Stimulated activated CD4-positive, alpha-beta T cell treated with anti-CD3 and anti-CD28 coated beads, TNF-alpha, amount 100 ng/mL, for 48 hours (primary cell): ENCODE results near the gene WWP2.
A peak's percentile ranks its signal among the peaks of the same experiment; 100 is the strongest.
"Not testable (repeated sequence)": the region's sequence is repeated elsewhere in the genome, so short reads cannot be mapped to it uniquely, and the experiment has no call there.

Source experiments
- DNase-seq, 3 donors: peaks; one replicate each; pipeline ENCODE4 v3.0.0-alpha.2; 2020; ENCODE audit warnings: low read depth in 3 of 3

WWP2 gene

DNA sequence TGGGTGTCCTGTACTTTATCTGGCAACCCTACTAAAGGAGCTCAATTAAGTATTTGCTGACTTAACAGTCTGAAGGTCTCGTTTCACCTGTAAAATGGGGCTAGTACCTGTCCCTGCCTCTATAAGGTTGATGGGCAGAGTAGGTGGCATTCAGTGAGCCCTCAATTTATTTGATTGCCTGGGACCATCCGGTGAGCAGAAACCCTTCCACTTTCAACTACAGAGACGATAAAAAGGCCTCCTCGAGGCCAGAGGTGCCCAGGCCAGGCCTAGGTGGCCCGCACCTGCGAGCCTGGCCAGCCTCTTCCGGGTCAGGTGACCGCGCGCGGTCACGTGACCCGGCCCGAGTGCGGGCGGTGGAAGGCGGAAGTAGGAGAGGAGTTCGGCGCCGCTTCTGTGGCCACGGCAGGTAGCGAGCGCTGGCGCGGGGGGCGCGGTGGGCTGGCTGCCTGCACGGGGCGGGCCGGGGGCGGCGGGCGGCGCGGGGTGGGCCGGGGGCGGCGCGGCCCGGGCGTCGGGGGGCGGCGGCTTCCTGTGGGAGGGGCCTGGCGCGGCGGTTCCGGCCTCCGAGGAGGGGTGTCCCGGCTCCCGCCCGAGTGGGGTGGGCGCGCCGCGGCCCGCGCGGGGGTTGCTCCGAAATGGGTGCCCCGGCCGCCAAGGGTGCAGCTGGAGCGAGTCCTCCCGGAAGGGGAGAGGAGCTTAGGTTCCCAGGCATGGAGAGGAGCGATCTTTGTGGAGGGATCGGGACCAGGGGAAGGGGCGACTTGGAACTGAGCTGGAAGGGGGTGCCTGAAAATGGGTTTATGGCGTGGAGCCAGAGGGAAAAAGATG lies at the start of gene WWP2:
TSS of gene WWP2 (plus strand) at position 350 of the 831 bp plus-strand sequence. CDS start 24,679 bp downstream, outside the sequence.
- peak; percentile 44 to 72 (median 50) for DNase-seq

DNA sequence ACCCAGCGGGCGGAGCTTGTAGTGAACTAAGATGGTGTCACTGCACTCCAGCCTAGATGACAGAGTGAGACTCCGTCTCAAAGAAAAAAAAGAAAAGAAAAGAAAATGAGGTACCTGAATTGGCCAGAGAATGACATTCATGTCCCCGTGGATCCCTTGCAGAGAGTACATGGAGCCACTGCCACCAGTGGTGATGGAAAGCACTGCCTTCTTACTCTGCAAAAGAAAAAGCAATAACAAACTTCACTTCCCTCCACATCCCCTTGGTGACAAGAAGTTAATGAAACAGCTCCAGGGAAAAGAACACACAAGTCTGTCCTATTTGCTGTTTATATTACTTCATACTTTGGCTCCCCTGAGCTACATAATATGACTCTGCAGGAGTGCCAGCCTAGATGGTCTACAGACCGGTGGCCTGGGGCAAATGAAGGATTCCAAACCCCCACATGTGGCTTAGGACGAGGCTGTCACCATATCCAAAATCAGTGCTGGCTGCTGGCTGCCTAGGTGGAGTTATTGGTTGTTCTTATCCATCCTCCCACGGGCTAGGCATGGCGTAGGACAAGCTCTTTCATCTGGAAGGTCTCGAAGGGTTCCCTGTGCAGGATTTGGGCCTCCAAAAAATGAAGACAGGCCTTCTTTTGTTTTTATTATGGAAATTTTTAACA lies 49.1 kb upstream of the WWP2 start:
- DNase-seq, result no peak

DNA sequence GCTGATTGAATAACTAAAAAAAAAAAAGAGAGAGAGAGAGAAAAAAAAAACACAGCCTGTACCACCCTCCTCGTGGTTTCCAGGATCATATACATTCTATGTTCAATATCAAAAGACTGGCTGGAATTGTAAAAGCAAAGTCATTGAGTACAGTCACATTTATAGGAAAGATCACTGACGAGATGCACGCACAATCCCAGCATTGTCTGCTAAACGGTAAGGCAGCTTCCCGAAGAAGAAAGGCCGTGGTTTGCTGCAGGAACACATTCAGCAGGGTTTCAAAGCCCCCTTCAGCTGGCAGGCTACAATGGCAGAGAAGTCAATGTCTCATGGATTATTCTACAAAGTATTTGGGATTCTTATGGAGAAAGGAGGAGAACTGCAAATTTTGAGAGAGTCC lies 45.1 kb upstream of the WWP2 start:
- no peak for DNase-seq

DNA sequence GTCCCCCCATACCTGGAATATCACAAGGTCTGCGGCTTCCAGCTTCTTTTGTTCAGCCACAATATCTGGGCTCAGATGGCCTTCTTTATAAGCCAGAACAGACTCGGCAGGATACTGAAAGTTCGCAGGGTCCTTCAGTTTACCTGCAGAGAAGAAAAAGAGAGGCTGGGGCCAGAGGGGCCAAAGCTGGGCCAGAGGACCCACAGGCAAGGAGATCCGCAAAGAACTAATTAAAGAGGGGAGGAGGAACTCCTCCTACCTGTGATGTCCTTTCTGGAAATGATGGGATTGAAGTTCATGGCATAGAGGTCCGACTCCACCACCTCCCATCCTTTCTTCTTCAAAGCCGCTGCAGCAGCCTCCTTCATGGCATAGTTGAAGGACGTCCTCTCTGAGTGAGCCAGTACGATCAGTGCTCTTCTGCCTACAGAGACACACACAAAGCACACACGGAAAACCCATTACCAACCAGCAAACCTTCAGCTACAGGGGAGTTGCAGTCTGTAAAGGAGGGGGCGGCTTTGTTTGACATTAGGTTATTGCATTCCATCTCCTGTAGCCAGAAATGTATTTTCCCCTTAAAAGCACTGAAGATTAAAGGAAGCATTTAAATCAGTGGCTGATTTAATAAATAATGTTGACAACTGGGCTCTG lies 43.9 kb upstream of the WWP2 start:
- DNase-seq, result no peak

DNA sequence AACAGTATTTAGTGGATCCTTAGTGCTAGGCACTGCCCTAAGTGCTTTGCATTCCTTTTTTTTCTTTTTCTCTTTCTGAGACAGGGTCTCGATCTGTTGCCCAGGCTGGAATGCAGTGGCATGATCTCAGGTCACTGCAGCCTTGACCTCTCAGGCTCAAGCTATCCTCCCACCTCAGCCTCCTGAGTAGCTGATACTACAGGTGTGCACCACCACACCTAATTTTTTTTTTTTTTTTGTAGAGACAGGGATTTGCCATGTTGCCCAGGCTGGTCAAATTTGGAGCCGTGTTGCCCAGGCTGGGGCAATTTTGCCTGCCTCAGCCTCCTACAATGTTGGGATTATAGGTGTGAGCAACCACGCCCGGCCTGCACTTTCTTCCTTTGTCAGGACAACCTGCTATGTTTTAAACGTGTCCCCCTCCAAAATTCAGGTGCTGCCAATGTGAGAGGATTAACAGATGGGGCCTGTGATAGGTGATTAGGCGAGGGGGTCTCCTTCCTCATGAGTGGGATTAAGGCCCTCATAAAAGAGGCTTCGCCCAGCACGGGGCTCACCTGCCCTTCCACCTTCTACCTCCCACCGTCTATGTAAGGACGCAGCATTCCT lies 41.2 kb upstream of the WWP2 start:
- DNase-seq, result no peak

DNA sequence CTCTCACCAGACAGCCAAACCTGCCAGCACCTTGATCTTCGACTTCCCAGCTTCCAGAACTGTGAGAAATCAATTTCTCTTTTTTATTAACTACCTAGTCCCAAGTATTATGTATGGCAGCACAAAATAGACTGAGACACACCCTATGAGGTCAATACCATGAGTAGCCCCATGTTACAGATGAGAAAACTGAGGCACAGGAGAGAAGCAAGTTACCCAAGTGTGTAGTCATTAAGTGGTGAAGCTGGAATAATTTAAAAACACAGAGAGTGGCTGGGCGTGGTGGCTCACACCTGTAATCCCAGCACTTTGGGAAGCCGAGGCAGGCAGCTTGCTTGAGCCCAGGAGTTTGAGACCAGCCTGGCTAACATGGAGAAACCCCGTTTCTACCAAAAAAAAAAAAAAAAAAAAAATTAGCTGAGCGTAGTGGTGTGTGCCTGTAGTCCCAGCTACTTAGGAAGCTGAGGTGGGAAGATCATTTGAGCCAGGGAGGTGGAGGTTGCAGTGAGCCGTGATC lies 40.6 kb upstream of the WWP2 start:
- no peak for DNase-seq

DNA sequence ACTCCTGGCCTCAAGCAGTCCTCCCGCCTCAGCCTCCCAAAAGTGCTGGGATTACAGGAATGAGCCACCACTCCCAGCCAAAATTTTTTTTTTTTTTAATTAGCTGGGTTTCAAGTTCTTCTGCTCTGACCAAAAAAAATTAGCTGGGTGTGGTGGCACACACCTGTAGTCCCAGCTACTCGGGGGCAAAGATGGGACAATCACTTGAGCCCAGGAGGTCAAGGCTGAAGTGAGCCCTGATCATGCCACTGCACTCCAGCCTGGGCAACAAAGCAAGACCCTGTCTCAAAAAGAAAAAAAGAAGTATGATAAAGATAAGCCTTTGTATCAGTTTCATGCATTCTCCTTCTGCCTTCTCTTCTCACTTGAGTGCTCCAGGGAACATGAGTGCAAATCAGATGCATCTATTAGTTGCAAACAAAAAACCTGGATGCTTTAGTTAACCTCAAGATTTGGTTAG lies 37.7 kb upstream of the WWP2 start:
- no peak for DNase-seq

DNA sequence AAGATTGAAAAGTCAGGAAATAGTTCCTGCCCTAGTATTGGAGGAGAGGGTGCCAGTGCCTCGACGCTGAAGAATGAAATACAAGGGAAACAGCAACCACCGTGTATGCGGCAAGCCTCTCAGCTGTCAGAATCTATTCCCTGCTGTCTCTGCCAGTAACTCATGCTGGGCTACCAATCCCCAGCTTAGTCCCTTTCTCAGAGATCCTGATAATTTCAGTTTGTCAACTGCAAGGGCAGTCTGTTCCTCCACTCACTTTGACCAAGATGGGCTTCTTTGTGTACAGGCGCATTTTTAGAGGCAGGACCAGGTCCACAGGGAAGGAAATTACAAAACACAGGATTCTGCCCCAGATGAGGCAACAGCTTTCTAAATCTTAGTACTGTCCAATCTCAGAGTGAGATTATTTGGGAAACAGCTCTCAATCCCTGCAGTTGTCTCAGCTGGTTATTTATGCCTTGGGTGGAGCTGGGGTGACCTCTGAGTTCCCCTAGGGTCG lies 37.1 kb upstream of the WWP2 start:
- DNase-seq, result no peak

DNA sequence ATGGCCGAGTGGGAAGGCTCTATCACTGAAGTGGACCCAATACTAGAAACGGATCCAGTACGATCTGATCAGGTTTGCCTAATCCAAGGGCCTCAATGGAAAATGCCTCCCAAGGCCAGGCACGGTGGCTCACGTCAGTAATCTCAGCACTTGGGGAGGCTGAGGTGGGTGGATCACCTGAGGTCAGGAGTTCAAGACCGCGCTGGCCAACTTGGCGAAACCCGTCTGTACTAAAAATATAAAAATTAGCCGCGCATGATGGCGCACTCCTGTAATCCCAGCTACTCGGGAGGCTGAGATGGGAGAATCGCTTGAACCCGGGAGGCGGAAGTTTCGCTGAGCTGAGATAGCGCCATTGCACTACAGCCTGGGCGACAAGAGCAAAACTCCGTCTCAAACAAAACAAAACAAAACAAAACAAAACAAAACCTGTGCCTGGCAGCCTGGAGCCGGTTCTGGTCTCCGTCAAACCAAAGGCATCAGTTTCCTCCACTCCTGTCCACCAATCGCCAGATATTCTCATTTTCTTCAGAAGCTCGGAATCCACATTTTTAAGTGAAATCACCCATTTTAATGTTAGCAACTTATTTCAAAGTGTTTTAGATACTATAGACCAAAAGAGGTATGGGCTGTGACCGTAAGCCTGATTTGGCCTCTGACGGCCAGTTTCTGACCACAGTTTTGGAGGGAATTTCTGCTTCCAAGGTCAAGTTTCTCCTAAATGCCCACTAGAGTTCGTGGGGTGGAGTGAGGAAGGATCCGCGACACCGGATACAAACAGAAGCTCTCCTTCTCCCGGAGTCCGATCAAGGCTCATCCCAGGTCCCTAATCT lies 36.4 kb upstream of the WWP2 start:
- DNase-seq, result no peak

DNA sequence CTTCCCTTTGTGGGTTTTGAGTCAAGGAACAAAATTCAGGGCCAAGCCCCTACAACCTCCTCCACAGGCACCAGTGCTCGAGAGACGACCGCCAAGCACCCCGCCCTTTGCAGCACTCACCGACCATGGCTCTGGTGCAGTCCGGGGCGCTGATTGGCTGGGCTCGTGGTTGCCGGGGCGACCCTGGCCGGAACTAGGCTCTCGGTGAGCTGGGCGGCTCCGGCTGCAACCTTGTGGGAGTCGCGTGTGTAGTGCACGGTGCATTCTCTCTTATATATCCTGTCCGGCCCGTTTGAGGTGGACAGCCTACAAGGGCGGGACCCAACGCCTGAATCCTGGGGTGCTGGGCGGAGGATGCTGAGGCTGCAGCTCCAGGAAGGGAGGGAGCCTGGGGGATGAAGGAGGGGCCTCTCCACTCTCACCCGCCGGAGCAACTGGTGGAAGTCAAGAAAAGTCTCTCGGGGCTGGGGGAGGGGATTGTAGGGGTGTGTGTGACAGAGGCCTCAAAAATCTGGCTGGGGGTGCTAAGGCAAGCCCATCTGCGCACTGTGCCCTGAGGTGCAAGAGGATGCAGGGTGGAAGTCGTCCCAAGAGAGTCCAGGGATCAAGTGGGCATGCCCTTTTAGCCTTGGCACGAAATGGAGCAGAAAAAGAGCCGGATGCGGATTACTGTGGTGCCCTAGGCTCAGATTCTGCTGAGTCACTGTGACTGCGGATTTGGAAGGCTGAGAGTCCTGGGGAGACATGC lies 35.6 kb upstream of the WWP2 start, which contains the start of gene NQO1:
TSS of gene NQO1 (minus strand) at position 248 of the 748 bp plus-strand sequence. CDS start at position 127, 121 bp downstream.
- peak; percentile 82 to 91 (median 87) for DNase-seq

DNA sequence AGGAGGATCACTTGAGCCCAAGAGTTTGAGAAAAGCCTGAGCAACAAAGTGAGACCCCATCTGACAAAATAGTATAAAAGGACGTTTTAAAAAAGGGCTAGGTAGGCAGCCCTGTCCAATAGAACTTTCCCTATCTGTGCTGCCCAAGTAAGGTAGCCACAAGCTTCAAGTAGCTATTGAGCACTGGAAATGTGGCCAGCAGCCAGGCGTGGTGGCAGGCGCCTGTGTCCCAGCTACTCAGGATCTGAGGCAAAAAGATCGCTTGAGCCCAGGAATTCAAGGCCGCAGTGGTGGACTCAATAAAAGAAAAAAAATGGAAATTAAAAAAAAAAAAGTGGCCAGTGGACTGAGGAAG lies 34.2 kb upstream of the WWP2 start:
- no peak for DNase-seq

DNA sequence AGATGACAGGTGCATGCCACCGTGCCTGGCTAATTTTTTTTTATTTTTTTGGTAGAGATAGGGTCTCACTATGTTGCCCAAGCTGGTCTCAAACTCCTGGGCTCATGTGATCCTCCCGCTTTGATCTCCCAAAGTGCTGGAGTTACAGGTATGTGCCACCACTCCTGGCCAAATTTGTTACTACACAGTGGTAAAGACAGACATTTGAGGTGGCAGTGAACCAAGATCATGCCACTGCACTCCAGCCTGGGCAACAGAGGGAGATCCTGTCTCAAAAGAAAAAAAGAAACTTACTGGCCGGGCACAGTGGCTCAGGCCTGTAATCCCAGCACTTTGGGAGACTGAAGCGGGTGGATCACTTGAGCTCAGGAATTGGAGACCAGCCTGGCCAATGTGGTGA lies 33.1 kb upstream of the WWP2 start:
- DNase-seq, result not testable (repeated sequence)

DNA sequence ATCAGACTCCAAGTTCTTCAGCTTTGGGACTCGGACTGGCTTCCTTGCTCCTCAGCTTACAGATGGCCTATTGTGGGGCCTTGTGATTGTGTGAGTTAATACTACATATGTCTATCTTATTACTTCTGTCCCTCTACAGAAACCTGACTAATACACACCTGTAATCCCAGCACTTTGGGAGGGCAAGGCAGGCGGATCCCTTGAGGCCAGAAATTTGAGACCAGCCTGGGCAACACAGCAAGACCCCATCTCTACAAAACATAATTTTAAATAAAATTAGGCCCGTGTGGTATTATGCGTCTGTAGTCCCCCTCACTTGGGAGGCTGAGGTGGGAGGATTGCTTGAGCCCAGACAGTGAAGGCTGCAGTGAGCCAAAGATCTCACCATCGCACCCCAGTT lies 30.9 kb upstream of the WWP2 start:
- not testable (repeated sequence) for DNase-seq

DNA sequence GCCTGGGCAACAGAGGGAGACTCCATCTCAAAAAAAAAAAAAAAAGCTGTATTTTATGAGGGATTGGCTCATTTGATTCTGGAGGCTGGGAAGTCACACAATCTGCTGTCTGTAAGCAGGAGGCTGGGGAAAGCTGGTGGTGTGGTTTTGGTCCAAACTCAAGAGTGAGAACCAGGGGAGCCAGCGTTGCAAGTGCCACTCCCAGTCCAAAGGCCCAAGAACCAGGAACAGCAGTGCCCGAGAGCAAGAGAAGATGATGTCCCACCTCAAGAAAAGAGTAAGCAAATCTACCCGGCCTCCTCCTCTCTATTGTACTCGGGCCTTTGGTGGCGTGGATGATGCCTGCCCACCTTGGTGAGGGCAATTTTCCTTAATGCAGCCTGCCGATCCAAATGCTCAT lies 30.0 kb upstream of the WWP2 start:
- no peak for DNase-seq

DNA sequence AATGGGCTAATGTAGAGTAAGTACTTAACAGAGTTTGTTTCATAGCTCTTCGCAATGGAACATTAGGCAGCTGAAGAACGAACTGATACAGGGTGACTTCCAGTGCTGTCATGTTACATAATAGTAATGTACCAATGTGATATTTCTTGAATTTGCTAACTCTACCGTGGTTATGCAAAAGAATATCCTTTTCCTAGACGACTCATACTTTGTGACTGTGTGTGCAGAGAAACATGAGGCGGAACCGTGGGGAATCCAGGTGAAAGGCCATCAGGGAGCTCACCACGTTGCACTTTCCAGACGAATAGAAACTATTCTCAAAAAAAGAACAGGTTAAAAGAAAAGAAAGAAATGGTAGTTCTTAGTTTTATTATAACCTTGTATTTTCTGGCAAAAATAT lies 20.6 kb upstream of the WWP2 start:
- no peak for DNase-seq

DNA sequence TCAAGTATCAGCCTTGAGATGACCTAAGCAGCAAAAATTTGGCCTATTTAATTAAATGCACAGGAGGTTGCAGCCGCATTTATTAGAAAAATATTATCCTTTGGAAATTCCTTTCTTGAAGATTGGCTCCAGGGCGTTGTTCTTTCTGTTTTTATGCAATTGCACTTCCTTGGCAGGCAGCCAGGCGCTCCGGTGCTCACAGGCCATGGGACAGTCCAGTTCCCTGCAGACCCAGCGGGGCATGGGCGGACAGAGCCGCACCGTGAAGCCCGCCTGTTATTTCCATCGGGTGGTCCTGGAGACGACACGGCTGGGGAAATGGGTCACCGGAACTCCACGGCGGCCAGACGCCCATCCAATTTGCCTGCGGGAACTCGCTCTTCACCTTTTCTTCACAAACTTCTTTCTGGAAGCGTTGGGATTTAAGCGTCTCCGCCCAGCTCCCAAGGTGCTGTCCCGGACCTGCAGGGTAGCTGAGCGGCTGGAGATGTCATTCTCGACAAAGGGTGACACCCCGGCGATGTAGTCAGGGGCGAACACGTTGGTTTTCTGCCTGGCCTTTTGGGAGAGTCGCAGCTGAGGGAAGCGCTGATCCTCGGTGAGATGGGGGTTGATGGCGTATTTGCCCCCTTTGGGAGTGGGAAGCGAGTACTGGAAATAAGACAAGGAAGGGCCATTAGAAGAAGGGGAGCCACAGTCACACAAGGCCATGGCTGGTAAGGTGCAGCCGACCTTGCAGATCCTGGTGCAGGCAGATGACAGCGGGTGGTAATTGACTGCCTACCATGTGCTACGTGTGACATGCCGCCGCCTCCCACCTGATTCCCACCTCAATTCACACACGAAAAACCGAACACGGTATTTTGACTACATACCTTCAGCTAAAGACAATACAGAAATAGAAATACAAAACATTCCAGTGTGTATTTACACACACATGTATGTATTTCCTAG lies 19.9 kb upstream of the WWP2 start:
- no peak for DNase-seq

DNA sequence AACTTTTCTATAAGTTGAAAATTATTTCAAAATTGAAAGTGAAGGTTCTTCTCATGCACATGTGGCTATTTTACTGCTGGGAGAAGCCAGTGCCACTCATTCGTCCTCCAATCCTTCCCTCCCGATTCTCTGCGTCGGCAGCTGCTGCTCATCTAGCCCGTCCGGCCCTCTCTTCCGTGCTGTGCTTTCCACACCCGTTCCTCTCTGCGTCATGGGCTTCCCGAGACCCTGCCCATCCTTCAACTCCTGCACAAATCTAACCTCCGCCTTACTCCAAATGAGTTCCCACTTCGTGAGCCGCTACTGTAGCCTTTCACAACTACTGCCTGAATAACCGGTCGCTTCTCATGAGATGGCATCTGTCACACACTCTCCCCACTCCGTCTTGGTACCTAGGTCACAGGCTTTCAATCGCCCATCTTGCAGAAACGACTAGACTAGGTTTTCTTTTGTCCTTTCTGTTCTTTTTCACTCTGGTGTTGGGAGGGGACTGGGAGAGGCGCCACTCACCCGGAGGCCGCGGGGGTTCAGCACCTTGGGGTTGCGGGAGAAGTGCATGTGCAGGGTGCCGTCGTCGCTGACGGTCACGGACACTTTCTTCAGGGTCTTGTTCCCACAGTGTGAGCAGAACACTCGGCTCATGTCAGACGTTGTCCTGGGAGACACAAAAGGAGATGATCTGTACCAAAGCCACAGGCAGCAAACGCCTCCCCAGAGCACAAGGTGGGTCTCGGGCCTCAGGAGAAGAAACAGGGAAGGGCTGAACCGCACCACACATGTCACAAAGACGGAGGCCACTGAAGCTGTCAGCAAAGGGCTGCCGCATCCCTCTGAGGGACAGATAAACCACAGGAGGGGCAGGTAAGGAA lies 17.5 kb upstream of the WWP2 start:
- no peak for DNase-seq

DNA sequence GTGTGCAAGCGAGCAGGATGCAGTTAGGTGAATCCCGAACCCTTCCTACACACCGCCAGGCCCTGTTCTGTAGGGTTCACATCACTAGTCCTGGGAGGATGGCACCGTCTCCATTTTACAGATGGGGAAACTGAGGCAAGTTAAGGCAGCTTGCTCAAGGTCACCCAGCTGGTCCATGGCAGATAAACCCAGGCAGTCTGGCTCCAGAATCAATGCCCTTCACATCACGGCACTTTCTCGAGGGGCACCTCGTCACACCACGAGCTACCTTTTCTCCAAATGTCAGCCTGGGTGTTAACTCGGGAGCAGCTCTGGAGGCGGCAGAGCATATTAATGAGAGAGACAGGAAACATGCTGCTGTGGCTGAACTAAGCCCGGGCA lies 16.9 kb upstream of the WWP2 start:
- DNase-seq, result no peak
